Measurements from ENCODE around the gene RIC8A.
A peak's percentile ranks its signal among the peaks of the same experiment; 100 is the strongest.

Gene RIC8A

DNA sequence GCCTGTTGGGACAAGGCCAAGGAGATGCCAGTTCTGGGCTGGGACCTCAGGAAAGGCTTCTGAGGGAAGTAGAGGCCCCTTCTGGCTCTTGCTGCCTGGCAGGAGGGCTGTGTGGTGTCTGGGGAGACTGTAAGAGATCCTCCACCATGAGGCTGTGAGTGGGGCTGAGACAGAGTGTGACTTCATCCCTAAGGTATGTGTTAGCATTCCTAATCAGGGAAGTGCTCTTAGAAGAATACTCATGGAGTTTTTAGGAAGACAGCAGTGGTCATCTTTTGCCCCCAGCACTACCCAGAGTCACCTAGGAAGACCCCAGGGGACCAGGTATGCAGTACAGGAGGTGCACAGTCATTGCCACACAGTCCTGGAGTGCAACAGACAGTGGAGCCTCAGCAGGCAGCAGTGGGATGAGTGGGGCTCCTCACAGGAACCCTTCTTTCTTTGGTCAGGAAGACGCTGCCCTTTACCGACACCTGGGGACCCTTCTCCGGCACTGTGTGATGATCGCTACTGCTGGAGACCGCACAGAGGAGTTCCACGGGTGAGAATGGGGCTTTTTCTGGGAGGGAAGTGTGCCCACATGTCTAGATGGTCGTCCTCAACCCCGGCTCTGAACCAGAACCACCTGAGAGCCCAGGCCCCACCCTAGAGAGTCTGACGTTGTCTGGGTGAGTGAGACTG is 2.8 kb downstream of the RIC8A start:
- DNase-seq (ENCODE audit: low read depth, low spot score): peak; percentile 65
- TF ChIP-seq, protein P1, sequence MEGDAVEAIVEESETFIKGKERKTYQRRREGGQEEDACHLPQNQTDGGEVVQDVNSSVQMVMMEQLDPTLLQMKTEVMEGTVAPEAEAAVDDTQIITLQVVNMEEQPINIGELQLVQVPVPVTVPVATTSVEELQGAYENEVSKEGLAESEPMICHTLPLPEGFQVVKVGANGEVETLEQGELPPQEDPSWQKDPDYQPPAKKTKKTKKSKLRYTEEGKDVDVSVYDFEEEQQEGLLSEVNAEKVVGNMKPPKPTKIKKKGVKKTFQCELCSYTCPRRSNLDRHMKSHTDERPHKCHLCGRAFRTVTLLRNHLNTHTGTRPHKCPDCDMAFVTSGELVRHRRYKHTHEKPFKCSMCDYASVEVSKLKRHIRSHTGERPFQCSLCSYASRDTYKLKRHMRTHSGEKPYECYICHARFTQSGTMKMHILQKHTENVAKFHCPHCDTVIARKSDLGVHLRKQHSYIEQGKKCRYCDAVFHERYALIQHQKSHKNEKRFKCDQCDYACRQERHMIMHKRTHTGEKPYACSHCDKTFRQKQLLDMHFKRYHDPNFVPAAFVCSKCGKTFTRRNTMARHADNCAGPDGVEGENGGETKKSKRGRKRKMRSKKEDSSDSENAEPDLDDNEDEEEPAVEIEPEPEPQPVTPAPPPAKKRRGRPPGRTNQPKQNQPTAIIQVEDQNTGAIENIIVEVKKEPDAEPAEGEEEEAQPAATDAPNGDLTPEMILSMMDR (IDR thresholded peaks at IDR 0.05; ENCODE audit: low read depth, low read length): no peak
- peak overlapping the region; percentile 90 for H3K4me3 ChIP-seq (ENCODE audit: low read depth, low read length)
- in situ Hi-C loops (cut with HindIII; ENCODE audit: low sequenced_read_pairs): no loop called here

DNA sequence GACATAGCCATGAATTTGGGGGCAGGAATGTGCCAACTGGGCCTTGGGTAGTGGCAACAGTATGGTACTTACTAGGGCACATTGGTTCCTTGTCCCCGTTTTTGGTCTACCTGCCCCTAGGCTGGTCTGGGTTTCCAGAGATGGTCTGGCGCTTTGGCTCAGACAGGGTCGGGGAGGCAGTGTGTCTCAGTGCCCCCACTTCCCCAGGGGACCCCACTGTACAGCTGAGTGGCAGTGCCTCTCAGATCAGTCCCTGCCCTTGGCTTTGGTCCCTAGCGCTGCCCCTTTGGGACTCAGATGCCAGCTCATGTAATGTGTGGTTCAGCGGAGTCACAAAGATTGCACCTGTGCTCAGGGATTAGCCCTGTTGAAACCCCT is 3.3 kb downstream of the RIC8A start:
- no peak for DNase-seq (ENCODE audit: low read depth, low spot score)
- in situ Hi-C loops (cut with HindIII; ENCODE audit: low sequenced_read_pairs): no loop called here
- no peak overlapping the region for H3K4me3 ChIP-seq (ENCODE audit: low read depth, low read length)
- TF ChIP-seq, protein P1 (IDR thresholded peaks at IDR 0.05; ENCODE audit: low read depth, low read length): no peak

DNA sequence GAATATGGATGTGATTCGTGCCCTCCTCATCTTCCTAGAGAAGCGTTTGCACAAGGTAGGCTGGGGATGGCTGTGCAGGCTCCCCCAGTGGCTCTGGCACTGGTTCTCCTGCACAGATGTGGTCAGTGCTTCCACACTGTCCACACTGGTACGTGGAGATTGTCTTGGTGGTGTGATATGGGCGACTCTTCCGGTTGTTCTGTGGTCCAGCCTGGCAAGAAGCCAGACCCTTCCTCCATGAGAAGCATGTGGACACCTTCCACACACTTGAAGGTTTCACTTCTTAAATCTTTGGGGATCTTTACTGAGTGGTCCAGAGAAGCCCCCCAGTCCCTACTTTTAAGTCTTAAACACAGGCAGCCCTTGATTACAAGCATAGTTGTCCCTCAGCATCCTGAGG is 3.8 kb downstream of the RIC8A start:
- TF ChIP-seq, protein P1 (IDR thresholded peaks at IDR 0.05; ENCODE audit: low read depth, low read length): no peak
- no peak for DNase-seq (ENCODE audit: low read depth, low spot score)
- in situ Hi-C loops (cut with HindIII; ENCODE audit: low sequenced_read_pairs): no loop called here
- H3K4me3 ChIP-seq (ENCODE audit: low read depth, low read length): no peak overlapping the region

DNA sequence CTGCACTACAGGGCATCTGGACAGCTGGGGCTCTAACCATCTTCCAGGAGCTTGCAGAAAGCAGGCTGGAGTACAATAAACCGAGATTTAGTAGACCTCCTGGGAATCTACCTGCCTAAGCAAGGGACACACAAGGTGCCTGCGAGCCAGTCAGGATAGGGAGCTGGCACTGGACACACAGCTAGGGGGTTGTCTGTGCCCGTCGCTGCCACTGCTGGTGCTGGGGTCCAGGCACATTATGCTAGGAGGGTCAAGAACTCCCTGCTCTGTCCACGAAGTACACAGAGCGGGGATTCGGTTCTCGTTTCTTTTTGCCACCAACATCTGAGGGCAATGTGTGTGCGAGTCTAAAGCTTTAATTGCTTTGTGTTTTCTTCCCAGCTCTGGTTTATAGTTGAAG is 4.2 kb downstream of the RIC8A start:
- in situ Hi-C loops (cut with HindIII; ENCODE audit: low sequenced_read_pairs): no loop called here
- H3K4me3 ChIP-seq (ENCODE audit: low read depth, low read length): no peak overlapping the region
- TF ChIP-seq, protein P1 (IDR thresholded peaks at IDR 0.05; ENCODE audit: low read depth, low read length): no peak
- DNase-seq (ENCODE audit: low read depth, low spot score): no peak

DNA sequence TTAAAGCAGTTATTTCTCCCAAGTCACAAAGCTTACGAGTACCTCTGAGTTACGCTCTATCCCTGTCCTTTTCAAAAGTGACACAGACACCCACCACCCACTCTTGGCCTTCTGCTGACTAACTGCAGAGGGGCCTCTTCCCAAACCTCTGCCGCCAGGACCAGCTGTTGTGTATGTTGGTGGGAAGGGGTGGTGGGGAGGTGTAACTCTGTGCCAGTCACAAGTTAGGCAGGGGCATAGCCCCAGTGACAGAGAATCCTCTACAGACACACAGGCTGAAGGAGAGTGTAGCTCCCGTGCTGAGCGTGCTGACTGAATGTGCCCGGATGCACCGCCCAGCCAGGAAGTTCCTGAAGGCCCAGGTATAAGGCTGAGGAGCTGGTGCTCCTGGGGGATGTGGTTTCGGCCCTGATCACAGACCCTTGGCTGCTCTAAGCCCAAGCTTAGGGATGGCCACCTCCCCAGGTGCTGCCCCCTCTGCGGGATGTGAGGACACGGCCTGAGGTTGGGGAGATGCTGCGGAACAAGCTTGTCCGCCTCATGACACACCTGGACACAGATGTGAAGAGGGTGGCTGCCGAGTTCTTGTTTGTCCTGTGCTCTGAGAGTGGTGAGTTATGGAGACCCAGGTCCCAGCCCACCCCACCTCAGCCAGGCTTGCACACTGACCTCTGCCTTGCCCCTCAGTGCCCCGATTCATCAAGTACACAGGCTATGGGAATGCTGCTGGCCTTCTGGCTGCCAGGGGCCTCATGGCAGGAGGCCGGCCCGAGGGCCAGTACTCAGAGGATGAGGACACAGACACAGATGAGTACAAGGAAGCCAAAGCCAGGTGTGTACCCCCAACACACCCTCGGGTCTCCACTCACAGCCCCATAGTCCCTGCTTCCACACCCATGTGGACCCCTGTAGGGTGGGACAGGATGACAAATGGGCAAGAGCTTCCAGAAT is 4.9 kb downstream of the RIC8A start:
- TF ChIP-seq, protein P1 (IDR thresholded peaks at IDR 0.05; ENCODE audit: low read depth, low read length): no peak
- no peak overlapping the region for H3K4me3 ChIP-seq (ENCODE audit: low read depth, low read length)
- in situ Hi-C loops (cut with HindIII; ENCODE audit: low sequenced_read_pairs): no loop called here
- no peak for DNase-seq (ENCODE audit: low read depth, low spot score)

DNA sequence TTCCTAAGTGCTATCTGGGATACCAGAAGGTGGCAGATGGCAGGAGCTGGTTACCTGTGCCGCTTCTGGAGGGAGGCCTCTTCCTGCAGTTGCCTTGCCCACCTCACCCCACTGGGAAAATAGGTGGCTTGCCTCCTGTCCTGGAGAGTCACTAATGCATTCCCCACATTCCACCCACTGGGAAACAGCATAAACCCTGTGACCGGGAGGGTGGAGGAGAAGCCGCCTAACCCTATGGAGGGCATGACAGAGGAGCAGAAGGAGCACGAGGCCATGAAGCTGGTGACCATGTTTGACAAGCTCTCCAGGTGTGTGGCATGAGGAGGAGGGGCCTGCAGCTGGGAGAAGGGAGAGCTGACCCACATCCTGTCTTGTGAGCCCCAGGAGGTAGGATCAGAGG is 5.6 kb downstream of the RIC8A start:
- in situ Hi-C loops (cut with HindIII; ENCODE audit: low sequenced_read_pairs): no loop called here
- H3K4me3 ChIP-seq (ENCODE audit: low read depth, low read length): no peak overlapping the region
- DNase-seq (ENCODE audit: low read depth, low spot score): no peak
- TF ChIP-seq, protein P1 (IDR thresholded peaks at IDR 0.05; ENCODE audit: low read depth, low read length): no peak
